KMS-11 (cell line): Measurements from ENCODE around the gene NCF4.

Experiments
- H2AFZ ChIP-seq: fragments of 200-600 bp; sonication (generic); 2 replicates; pipeline ENCODE4 v1.6.1; 2016; ENCODE audit warnings: antibody characterized with exemption, mixed run types, low read depth
- H3K27ac ChIP-seq: fragments of 200-600 bp; sonication (generic); 2 replicates; pipeline ENCODE4 v1.6.1; 2016; ENCODE audit warnings: mild to moderate bottlenecking, mixed run types
- H3K27me3 ChIP-seq: fragments of 200-600 bp; sonication (generic); 2 replicates; pipeline ENCODE4 v1.6.1; 2017; ENCODE audit warnings: mild to moderate bottlenecking, low read depth, mixed run types, moderate library complexity; ENCODE audit not compliant: insufficient read depth
- H3K36me3 ChIP-seq: fragments of 200-600 bp; sonication (generic); 2 replicates; pipeline ENCODE4 v1.6.1; 2017; ENCODE audit warnings: mild to moderate bottlenecking, mixed run types; ENCODE audit not compliant: insufficient read depth
- H3K4me1 ChIP-seq: fragments of 200-600 bp; sonication (generic); 2 replicates; pipeline ENCODE4 v1.6.1; 2016; ENCODE audit warnings: mild to moderate bottlenecking, low read depth, mixed run types; ENCODE audit not compliant: poor library complexity, severe bottlenecking
- H3K4me2 ChIP-seq: fragments of 200-600 bp; sonication (generic); 2 replicates; pipeline ENCODE4 v1.7.0; 2016; ENCODE audit warnings: mild to moderate bottlenecking, mixed run types
- H3K4me3 ChIP-seq: fragments of 200-600 bp; sonication (generic); IDR thresholded peaks from 2 replicates; pipeline ENCODE4 v1.6.1; 2017; ENCODE audit warnings: low read depth, low read length, mixed read lengths; ENCODE audit not compliant: insufficient read depth
- H3K79me2 ChIP-seq: fragments of 200-600 bp; sonication (generic); 2 replicates; pipeline ENCODE4 v1.6.1; 2016; ENCODE audit warnings: low read depth, mixed run types; ENCODE audit not compliant: insufficient read depth
- H3K9ac ChIP-seq: fragments of 200-600 bp; sonication (generic); 2 replicates; pipeline ENCODE4 v1.6.1; 2016; ENCODE audit warnings: mild to moderate bottlenecking, mixed run types
- H4K20me1 ChIP-seq: fragments of 200-600 bp; sonication (generic); 2 replicates; pipeline ENCODE4 v1.6.1; 2016; ENCODE audit warnings: mild to moderate bottlenecking, mixed run types; ENCODE audit not compliant: insufficient read depth
- CTCF ChIP-seq: fragments of 200-600 bp; sonication (generic); conservative IDR thresholded peaks from 2 replicates; pipeline ENCODE4 v1.6.1; 2017; ENCODE audit warnings: low read depth, mild to moderate bottlenecking, antibody characterized with exemption, low read length, moderate library complexity, mixed read lengths

Gene NCF4

GRCh38 chr22:36831206-36831605 lies 29.6 kb upstream of the NCF4 start:
- peaks cover 67% of the 10 kb centered on the region for H3K27me3 ChIP-seq
- no peak for TF ChIP-seq CTCF
- H3K36me3 ChIP-seq, result no peaks in the 10 kb centered on the region
- H3K27ac ChIP-seq, result no peak overlapping the region
- H3K4me1 ChIP-seq, result no peaks in the 10 kb centered on the region
- no peak overlapping the region for H3K4me3 ChIP-seq
- H4K20me1 ChIP-seq, result no peaks in the 10 kb centered on the region
- H2AFZ ChIP-seq, result no peak overlapping the region
- no peak overlapping the region for H3K9ac ChIP-seq
- no peaks in the 10 kb centered on the region for H3K79me2 ChIP-seq
- no peak overlapping the region for H3K4me2 ChIP-seq

- H3K27ac ChIP-seq, result no peak overlapping the region
- H4K20me1 ChIP-seq, result no peaks in the 10 kb centered on the region
- peaks cover 63% of the 10 kb centered on the region for H3K27me3 ChIP-seq
- no peak overlapping the region for H2AFZ ChIP-seq
- H3K4me3 ChIP-seq, result no peak overlapping the region
- H3K9ac ChIP-seq, result no peak overlapping the region
- H3K36me3 ChIP-seq, result no peaks in the 10 kb centered on the region
- no peaks in the 10 kb centered on the region for H3K79me2 ChIP-seq
- no peak for TF ChIP-seq CTCF
- no peak overlapping the region for H3K4me2 ChIP-seq
- no peaks in the 10 kb centered on the region for H3K4me1 ChIP-seq
Observed at GRCh38 chr22:36831717-36832116, 29.1 kb upstream of the NCF4 start.

GRCh38 chr22:36833073-36833472 lies 27.7 kb upstream of the NCF4 start:
- no peak for TF ChIP-seq CTCF
- H3K4me2 ChIP-seq, result no peak overlapping the region
- no peak overlapping the region for H2AFZ ChIP-seq
- H3K4me3 ChIP-seq, result no peak overlapping the region
- no peaks in the 10 kb centered on the region for H4K20me1 ChIP-seq
- H3K27ac ChIP-seq, result no peak overlapping the region
- peaks cover 50% of the 10 kb centered on the region for H3K27me3 ChIP-seq
- H3K9ac ChIP-seq, result no peak overlapping the region
- no peaks in the 10 kb centered on the region for H3K79me2 ChIP-seq
- no peaks in the 10 kb centered on the region for H3K4me1 ChIP-seq
- H3K36me3 ChIP-seq, result no peaks in the 10 kb centered on the region

- no peaks in the 10 kb centered on the region for H4K20me1 ChIP-seq
- no peak overlapping the region for H3K4me2 ChIP-seq
- peaks cover 55% of the 10 kb centered on the region for H3K27me3 ChIP-seq
- H2AFZ ChIP-seq, result no peak overlapping the region
- no peak overlapping the region for H3K9ac ChIP-seq
- H3K4me3 ChIP-seq, result no peak overlapping the region
- H3K4me1 ChIP-seq, result no peaks in the 10 kb centered on the region
- TF ChIP-seq CTCF, result no peak
- H3K36me3 ChIP-seq, result no peaks in the 10 kb centered on the region
- H3K79me2 ChIP-seq, result no peaks in the 10 kb centered on the region
- no peak overlapping the region for H3K27ac ChIP-seq
Observed at GRCh38 chr22:36835903-36836302, 24.9 kb upstream of the NCF4 start.
